Lower leg skin (tissue), 4 donors: Measurements from ENCODE around the gene MYL6. TPM values are rescaled to one million over a fixed set of nuclear protein-coding genes. Genes with fewer than 3 reads are reported as not detected.
A peak's percentile ranks its signal among the peaks of the same experiment; 100 is the strongest.

ENCODE experiments used
- DNase-seq, 2 donors: peaks; one replicate each; pipeline ENCODE4 v3.0.0-alpha.2; 2019; ENCODE audit warnings: low spot score in 2 of 2
- H3K4me3 ChIP-seq: fragments of 200-600 bp; sonication (generic); 2 replicates; pipeline ENCODE4 v1.5.1; 2017; ENCODE audit warnings: mild to moderate bottlenecking, low read depth; ENCODE audit not compliant: poor library complexity, severe bottlenecking
- CTCF ChIP-seq, 3 donors: fragments of 450-650 bp; IDR thresholded peaks; one replicate each; pipeline ENCODE4 v1.5.1; 2016; ENCODE audit warnings: antibody characterized with exemption in 3 of 3, mild to moderate bottlenecking in 3 of 3, moderate library complexity in 2 of 3
- POLR2A ChIP-seq, 2 donors: fragments of 450-650 bp; IDR thresholded peaks; one replicate each; pipeline ENCODE4 v1.6.1; 2016 to 2017; ENCODE audit warnings: antibody characterized with exemption in 2 of 2, mild to moderate bottlenecking in 1 of 2, moderate library complexity in 1 of 2
- WGBS, 2 donors: methylation state at CpG; one replicate each; pipeline ENCODE4 v1.1.5; 2018; 5-methylcytosine and 5-hydroxymethylcytosine counted together
- intact Hi-C: fragments of 100-400 bp; cut with DNase I; formaldehyde crosslinking; loops from one replicate; pipeline ENCODE4 v1.15.0; 2023; ENCODE audit warnings: low total_unique reads
- total RNA-seq, 4 donors: library from RNA; depleted of rRNA; stranded (reverse); fragments of >200 nt; gene quantifications; one replicate each; pipeline ENCODE4 v1.1.0, GENCODE V29; 2016

MYL6 gene
- total RNA-seq, 4 donors from 2014 or later: 700 to 1,156 (median 824) TPM

GRCh38 chr12:56128670-56129205 is 29.4 kb upstream of the MYL6 start:
- peak in 1 of 2 donors; percentile 92 for DNase-seq
- 0 to 1% methylated on average over 20 of the region's 20 CpGs for WGBS, 2 donors

DNA sequence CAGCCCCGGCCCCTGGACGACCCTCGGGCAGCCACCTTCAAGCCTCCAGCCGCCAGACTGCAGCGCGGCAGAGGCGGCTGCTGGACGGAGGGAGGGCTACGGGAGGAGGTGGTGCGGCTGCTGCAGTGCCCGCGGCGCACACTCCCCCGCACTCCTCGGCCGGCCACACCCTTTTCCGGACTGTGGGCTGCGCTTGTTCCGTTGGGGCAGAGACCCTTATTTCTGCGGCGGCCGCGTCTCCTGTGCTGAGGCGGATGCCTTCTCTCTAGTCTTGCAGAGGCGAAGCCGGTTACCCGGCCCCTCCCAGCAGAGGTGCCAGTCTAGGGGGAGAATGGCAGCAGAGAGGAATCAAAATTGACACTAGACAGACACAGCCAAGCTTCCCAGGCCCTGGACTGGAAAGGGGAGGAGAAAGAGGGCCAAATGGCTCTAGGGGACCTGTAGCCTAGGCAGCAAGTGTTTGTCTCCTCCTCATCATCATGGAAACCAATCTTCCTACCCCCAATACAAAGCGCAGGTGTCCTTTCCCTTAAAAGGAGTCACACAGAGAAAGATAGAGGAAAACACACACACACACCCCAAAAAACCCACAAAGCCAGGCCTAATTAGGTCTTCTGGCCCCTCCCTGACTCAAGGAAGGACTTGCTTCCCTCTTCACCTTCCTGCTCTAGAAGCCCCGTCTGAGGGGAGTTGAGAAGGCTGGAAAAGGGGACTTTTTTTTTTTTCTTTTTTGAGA is 28.8 kb upstream of the MYL6 start:
- intact Hi-C loops: loop anchor here (2.0 to 5.0 kb wide), 2 partner anchors 29 to 58 kb away; partner anchors contain the start of genes MYL6 and SMARCC2
- H3K4me3 ChIP-seq: peak overlapping the region; percentile 92
- WGBS, 2 donors: 2 to 3% methylated on average over 29 of the region's 29 CpGs
- peak; percentile 67 to 95 for DNase-seq
- no peak for TF ChIP-seq POLR2A (IDR thresholded peaks at IDR 0.05)
- TF ChIP-seq CTCF (IDR thresholded peaks at IDR 0.05): no peak

More at GRCh38 chr12:56128670-56129205, 29.4 kb upstream of the MYL6 start:
- TF ChIP-seq CTCF (IDR thresholded peaks at IDR 0.05): no peak
- TF ChIP-seq POLR2A (IDR thresholded peaks at IDR 0.05): no peak
- H3K4me3 ChIP-seq: peak overlapping the region; percentile 92
- intact Hi-C loops: loop anchor here (2.0 to 5.0 kb wide), 2 partner anchors 30 to 59 kb away; partner anchors contain the start of genes MYL6 and SMARCC2

DNA sequence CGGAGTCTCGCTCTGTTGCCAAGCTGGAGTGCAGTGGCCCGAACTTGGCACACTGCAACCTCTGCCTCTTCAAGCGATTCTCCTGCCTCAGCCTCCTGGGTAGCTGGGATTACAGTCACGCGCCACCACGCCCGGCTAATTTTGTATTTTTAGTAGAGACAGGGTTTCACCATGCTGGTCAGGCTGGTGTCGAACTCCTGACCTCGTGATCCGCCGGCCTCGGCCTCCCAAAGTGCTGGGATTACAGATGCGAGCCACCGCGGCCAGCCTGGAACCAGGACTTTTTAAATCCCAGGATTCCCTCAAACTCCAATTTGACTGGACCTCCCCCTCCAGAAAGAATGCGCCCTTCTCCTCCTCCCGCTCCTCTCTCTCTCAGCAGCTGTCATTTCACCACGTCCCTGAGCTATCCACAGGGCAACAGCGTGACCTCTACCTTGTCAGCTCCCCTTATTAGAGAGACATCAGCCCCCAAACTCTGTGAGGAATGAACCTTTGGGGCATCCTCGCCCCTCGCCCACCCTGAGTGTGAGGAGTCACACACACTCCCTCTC is 28.1 kb upstream of the MYL6 start:
- DNase-seq: no peak
- TF ChIP-seq POLR2A (IDR thresholded peaks at IDR 0.05) (no peak), CTCF (IDR thresholded peaks at IDR 0.05) (no peak)
- intact Hi-C loops: loop anchor here (2.0 to 5.0 kb wide), 2 partner anchors 29 to 57 kb away; partner anchors contain the start of genes MYL6 and SMARCC2
- WGBS, 2 donors: 57 to 72% methylated on average over 22 of the region's 22 CpGs
- H3K4me3 ChIP-seq: no peak overlapping the region

DNA sequence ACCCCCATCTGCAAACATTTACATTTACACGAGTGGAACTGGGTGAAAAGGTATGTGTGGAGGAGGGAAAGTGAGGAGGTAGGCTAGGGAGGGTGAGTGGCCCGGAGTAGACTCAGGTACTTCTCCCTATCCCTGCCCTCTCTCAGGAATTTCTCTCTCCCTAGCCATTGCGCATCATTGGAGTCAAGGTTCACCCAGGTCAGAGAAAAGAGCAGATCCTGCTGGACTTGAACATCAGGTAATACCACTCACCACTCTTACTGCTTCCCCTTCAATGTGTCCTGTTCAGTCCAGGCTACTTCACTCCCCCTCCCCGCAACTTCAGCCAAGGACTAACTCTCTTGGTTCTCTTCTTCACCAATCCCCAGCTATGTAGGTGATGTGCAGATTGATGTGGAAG is 27.3 kb upstream of the MYL6 start:
- no peak for DNase-seq
- no peak overlapping the region for H3K4me3 ChIP-seq
- WGBS, 2 donors: 87 to 88% methylated on average over 4 of the region's 4 CpGs
- intact Hi-C loops: no loop called here
- TF ChIP-seq CTCF (IDR thresholded peaks at IDR 0.05) (no peak), POLR2A (IDR thresholded peaks at IDR 0.05) (no peak)

- no peak overlapping the region for H3K4me3 ChIP-seq
- DNase-seq: no peak
- TF ChIP-seq POLR2A (IDR thresholded peaks at IDR 0.05): no peak
- no peak for TF ChIP-seq CTCF (IDR thresholded peaks at IDR 0.05)
- 96 to 97% methylated on average over 6 of the region's 6 CpGs for WGBS, 2 donors
- intact Hi-C loops: no loop called here
Observed at GRCh38 chr12:56134897-56135296, 23.3 kb upstream of the MYL6 start.
